Activated effector memory CD4-positive, alpha-beta T cell treated with anti-CD3 and anti-CD28 coated beads, Interleukin-2, amount 50 U/mL, for 16 hours (primary cell): Measurements from ENCODE around the gene DHRSX.
"Not testable (repeated sequence)": the region's sequence is repeated elsewhere in the genome, so short reads cannot be mapped to it uniquely, and the experiment has no call there.

ENCODE experiments used
- DNase-seq: peaks from one replicate; pipeline ENCODE4 v3.0.0-alpha.2; 2020

The DHRSX gene

DNA sequence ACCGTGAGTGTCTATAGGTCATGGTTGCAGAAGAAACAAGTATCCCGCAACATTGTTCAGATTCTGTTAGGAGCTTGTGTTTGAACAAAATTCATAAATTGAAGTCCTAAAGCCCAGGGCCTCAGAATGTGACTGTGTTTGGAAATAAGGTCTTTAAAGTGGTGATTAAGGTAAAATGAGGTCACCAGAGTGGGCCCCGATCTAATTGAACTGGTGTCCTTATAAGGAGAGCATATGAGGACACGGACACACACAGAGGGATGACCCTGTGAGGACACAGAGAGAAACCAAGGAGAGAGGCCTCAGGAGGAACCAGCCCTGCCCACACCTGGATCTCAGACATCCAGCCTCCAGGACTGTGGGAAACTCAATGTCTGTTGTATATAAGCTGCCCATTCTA, 76.9 kb downstream of the DHRSX start:
- no peak for DNase-seq

DNA sequence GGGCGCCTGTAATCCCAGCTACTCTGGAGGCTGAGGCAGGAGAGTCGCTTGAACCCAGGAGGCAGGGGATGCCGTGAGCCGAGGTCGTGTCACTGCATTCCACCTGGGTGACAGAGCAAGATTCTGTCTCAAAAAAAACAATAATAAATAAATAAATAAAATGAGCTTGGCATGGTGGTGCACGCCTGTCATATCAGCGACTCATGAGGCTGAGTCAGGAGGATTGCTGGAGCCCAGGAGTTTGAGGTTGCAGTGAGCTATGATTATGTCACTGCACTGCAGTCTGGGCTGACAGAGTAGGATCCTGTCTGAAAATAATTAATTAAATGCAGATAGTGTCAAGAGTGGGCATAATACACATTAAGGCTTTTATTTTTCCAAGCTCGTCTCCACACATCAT, 77.5 kb downstream of the DHRSX start:
- DNase-seq = no peak

DNA sequence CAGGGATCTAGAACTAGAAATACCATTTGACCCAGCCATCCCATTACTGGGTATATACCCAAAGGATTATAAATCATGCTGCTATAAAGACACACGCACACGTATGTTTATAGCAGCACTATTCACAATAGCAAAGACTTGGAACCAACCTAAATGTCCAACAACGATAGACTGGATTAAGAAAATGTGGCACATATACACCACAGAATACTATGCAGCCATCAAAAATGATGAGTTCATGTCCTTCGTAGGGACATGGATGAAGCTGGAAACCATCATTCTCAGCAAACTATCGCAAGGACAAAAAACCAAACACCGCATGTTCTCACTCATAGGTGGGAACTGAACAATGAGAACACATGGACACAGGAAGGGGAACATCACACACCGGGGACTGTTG, 81.4 kb downstream of the DHRSX start:
- not testable (repeated sequence) for DNase-seq

- DNase-seq = no peak
Observed at GRCh38 chrX:2418000-2418399, 82.8 kb downstream of the DHRSX start.

DNA sequence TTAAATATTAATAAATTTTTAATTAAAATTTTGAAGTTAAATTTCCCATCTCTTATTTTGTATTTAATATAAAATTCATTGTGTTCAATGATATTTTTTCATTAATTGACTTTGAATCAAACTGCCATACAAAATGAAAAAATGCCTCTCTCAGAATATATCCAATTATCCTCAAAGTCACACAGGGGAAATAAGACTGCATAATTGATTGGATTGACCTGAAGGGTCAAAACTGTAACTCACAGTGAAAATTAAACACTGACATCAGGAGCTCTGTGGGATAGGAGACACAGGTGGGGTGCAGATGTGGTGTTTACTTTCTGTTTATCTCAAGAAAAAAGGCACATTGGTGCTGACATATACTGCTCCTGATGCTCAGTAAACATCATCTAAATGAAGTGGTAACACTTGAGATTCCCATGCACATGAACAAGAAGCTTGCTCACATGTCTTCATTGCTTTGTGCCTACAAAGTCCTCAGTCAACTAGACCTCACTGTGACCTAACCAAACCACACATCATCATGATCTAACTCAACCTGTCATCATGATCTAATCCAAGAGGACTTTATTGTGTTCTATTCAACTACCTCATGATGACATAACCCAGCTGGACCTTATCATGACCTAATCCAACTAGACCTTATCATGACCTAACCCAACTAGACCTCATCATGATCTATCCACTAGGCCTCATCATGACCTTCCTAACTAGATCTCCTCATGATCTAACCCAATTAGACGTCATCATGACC, 83.7 kb downstream of the DHRSX start:
- no peak for DNase-seq

- DNase-seq = no peak
Observed at GRCh38 chrX:2414384-2414783, 86.4 kb downstream of the DHRSX start.

- DNase-seq = no peak
Observed at GRCh38 chrX:2413969-2414368, 86.8 kb downstream of the DHRSX start.

DNA sequence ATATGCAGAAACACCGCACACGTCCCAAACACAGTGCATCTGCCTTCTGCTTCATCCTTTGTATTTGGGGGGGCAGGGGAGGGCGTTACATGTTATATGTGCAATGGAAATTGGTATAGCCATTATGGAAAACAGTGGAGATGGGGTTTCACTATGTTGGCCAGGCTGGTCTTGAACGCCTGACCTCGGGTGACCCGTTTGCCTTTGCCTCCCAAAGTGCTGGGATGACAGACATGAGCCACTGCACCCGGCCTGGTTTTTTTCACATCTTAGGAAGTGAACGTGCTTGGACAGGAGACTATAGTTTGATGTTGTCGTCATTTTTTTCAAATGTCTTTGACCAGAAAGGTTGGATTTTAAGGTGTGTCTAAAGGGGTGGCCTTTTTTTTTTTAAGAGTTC, 88.6 kb downstream of the DHRSX start:
- no peak for DNase-seq

DNA sequence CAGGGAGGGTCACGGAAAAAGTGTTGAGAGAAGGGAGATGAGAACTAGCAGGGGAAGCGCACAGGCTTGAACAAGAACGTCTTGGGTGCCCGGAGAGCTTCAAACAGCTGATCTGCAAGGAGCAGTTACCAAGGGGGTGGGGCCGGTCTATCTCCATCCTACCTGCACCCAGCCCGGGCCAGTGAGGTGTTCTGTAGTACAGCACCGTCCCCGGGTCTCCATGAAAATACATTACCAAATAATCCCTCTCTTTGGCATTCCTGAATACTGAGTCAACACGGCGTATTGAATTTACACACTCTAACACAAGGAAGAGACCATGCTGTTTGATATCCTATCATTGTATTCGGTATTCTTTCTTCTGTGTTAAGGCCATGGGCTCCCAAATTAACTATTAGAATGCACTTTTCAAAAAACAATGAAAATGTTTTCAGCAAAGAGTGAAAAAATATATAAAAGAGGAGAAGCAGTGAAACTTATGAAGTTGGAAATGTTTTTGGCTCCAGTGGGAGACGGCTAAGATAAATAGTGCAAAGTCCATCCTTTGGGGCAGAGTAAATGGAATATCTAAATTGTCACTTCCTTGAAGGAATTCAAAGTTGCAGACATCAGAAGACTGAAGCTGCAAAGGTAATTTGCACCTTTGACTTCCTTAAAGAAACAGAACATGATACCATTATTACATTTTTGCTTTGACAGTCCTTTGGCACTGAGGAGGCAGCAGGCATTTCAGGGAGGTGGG, 90.3 kb downstream of the DHRSX start:
- no peak for DNase-seq

GRCh38 chrX:2409796-2410195, 91.0 kb downstream of the DHRSX start:
- no peak for DNase-seq

- no peak for DNase-seq
Observed at GRCh38 chrX:2408856-2409255, 91.9 kb downstream of the DHRSX start.

DNA sequence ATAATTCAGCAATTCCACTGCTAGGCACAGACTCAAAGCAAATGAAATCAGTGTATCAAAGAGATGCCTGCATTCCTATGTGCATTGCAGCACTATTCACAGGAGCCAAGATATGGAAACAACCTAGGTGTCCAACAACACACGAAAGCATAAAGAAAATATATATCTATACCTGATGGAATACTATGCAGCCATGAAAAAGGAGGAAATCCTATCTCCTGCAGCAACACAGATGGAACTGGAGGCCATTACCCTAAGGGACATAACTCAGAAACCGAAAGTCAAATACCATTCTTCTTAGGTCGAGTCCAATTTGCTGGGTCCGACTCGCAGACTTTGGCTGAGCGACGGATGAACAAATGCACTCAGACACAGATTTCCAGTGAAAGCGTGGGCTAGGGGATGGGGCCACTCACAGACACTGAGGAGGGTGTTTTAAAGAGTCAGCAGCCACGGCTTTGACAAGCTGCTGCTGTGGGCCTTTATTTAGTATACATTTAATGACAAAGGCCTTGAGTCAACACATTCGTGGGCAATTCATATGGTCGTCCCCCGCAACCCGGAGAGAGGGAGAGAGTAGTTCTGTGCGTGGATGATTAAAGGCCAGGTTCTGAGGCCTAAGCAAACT, 93.8 kb downstream of the DHRSX start:
- DNase-seq = no peak

- no peak for DNase-seq
Observed at GRCh38 chrX:2404776-2405175, 96.0 kb downstream of the DHRSX start.

GRCh38 chrX:2402361-2402690, 98.5 kb downstream of the DHRSX start:
- no peak for DNase-seq

- no peak for DNase-seq
Observed at GRCh38 chrX:2401590-2402360, 99.0 kb downstream of the DHRSX start.

- no peak for DNase-seq
Observed at GRCh38 chrX:2401201-2401589, 99.6 kb downstream of the DHRSX start.

DNA sequence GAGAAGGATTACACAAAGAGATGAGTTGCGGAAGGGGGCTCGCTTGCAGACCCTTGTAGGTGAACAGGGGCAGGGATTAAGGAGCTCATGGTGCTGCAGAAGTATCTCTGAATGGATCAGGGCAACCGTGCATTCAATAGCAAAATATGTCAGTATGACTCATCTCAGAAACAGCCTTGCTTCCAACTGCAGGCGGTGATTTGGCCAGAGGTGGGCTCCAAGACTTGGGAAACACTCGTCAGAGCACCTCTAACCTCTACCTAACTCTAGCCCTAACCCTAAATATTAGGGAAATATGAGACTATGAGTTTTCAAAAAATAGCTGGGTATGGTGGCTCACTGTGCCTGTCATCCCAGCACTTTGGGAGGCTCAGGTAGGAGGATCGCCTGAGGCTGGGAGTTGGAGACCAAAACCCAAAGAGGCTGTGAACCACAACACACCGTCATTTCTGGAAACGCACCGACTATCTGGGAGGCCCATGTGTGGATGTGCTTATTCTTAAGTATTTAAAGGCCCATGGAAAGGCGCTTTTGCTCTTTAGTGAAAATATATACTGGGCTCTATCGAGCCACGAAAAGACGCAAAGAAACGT, 102.6 kb downstream of the DHRSX start:
- no peak for DNase-seq

DNA sequence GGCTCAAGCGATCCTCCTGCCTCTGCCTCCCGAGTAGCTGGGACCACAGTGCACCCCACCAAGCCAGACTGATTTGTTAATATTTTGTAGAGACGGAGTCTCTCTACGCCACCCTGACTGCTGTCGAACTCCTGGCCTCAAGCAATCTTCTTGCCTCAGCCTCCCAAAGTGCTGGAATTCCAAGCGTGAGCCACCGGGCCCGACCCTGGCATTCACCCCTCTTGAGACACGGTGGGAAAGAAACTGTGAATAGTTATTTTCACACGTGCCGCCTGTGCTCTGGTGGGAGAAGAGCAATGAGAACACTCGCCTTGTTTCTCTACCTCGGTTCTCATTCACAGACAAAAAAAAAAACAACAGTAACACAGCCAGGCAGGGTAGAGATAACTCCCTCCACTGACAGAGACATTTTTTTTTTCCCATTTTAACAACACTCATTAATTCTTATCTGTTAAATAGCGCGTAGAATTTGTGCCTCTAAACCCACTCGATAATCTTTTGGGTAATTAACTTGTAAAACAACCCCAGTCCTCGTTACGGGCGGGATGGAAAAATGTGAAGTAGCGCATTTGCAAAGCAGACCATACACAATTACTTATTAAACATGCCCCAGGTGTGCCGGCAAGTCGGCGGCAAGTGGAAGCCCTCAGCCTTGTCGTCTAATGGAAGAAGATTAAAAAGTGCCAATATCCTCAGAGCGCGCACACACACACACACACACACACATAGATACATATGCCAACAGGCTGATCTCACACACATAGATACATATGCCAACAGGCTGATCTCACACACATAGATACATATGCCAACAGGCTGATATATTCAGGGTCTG, 103.3 kb downstream of the DHRSX start:
- DNase-seq = no peak

DNA sequence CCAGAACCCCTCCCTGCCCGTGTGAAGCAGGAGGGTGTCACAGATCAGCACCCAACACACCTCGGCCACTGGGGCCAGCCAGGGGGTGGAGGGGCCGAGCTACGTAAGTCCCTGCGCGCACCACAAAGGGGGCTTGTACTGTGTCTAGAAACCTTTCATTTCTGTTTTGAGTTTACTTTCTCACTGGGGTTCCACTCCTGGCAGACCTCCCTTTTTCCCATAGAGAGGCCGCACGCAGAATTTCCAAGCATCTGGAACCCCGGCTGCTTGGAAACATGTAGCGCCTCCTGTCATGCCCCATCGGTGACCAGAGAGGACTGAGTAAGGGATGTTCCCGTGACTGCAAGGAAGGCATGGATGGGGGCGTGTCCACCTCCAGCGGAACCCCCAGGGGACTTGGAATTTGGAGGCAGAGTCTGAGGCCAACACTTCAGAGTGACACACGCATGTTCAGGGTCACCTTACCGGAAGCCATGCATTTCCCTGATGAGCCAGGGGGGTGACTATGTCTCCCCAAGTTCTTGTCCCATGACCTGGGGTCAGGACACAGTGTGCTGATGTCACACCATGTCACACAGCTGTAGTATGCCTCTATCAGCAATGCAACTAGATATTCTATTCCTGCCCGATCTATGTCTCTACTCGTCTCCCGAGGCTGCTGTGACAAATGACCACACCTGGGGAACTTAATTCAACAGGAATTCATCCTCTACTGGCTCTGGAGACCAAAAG, 105.3 kb downstream of the DHRSX start:
- DNase-seq = no peak

- DNase-seq = no peak
Observed at GRCh38 chrX:2391869-2392606, 108.7 kb downstream of the DHRSX start.

DNA sequence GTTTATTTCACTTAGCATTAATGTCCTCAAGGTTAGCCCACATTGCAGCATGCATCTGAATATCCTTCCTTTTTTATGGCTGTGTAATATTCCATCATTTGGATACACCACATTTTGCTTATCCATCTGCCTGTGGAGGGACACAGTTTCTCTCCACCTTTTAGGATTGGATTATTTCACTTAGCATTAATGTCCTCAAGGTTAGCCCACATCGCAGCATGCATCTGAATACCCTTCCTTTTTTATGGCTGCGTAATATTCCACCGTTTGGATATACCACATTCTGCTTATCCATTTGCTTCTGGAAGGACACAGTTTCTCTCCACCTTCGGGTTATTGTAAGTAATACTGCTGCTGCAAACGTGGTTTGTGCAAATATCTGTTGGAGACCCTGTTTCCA, 110.0 kb downstream of the DHRSX start:
- no peak for DNase-seq
